Endothelial cell of umbilical vein (primary cell): ENCODE data around the gene TBC1D10B.

ENCODE experiments used
- CTCF ChIP-seq, 2 donors: IDR thresholded peaks; 1 replicate in 1 of 2; 2 replicates in 1 of 2; pipeline ENCODE4 v1.5.1; 2011; ENCODE audit warnings: low read length in 2 of 2, mild to moderate bottlenecking in 2 of 2, moderate library complexity in 2 of 2, control low read depth in 1 of 2, inconsistent platforms in 1 of 2, low read depth in 1 of 2; ENCODE audit not compliant: insufficient read depth in 1 of 2; ENCODE audit errors: extremely low read depth in 1 of 2
- JUN ChIP-seq: IDR thresholded peaks from 2 replicates; pipeline ENCODE4 v1.6.1; 2011; ENCODE audit warnings: borderline replicate concordance, low read depth; ENCODE audit not compliant: insufficient read length, insufficient read depth
- MAX ChIP-seq: IDR thresholded peaks from 2 replicates; pipeline ENCODE4 v1.6.1; 2011; ENCODE audit not compliant: insufficient read depth, insufficient read length
- POLR2A ChIP-seq: IDR thresholded peaks from 2 replicates; pipeline ENCODE4 v1.6.1; 2012; ENCODE audit warnings: low read depth, mild to moderate bottlenecking, control low read depth, low read length

GRCh38 chr16:30395992-30396585 is 25.8 kb upstream of the TBC1D10B start:
- TF ChIP-seq CTCF (IDR thresholded peaks at IDR 0.05; ENCODE audit: extremely low read depth in 1 of 2, insufficient read depth in 1 of 2, low read depth in 1 of 2, low read length in 2 of 2), result no peak
- no peak for TF ChIP-seq POLR2A
- TF ChIP-seq MAX, result no peak
- no peak for TF ChIP-seq JUN
